Midbrain (tissue), 1 donor: ENCODE results near the gene GLCCI1.
"Not testable (repeated sequence)": the region's sequence is repeated elsewhere in the genome, so short reads cannot be mapped to it uniquely, and the experiment has no call there.

ENCODE experiments used
- DNase-seq: peaks from one replicate; lab custom pipeline; 2025; lab: John Stamatoyannopoulos, UW

GLCCI1 gene

GRCh38 chr7:7989616-7990440 is 21.2 kb downstream of the GLCCI1 start:
- DNase-seq = no peak

- DNase-seq = no peak
These were observed 21.8 kb downstream of the GLCCI1 start for GRCh38 chr7:7990441-7990761.

GRCh38 chr7:7992506-7992905 is 23.9 kb downstream of the GLCCI1 start:
- no peak for DNase-seq

GRCh38 chr7:7995348-7995747 is 26.8 kb downstream of the GLCCI1 start:
- DNase-seq = not testable (repeated sequence)

GRCh38 chr7:7996568-7996967 is 28.0 kb downstream of the GLCCI1 start:
- DNase-seq = no peak

GRCh38 chr7:8000315-8000941 is 31.8 kb downstream of the GLCCI1 start:
- no peak for DNase-seq

- no peak for DNase-seq
These were observed 34.5 kb downstream of the GLCCI1 start for GRCh38 chr7:8003077-8003476.

- no peak for DNase-seq
These were observed 36.7 kb downstream of the GLCCI1 start for GRCh38 chr7:8005279-8005678.

- no peak for DNase-seq
These were observed 45.8 kb downstream of the GLCCI1 start for GRCh38 chr7:8014399-8014798.

GRCh38 chr7:8015100-8015745 is 46.6 kb downstream of the GLCCI1 start:
- no peak for DNase-seq

GRCh38 chr7:8015746-8016120 is 47.1 kb downstream of the GLCCI1 start:
- no peak for DNase-seq

GRCh38 chr7:8017423-8017822 is 48.8 kb downstream of the GLCCI1 start:
- no peak for DNase-seq

- DNase-seq = no peak
These were observed 50.4 kb downstream of the GLCCI1 start for GRCh38 chr7:8018961-8019360.

GRCh38 chr7:8022628-8023027 is 54.0 kb downstream of the GLCCI1 start:
- DNase-seq = no peak

- no peak for DNase-seq
These were observed 66.6 kb downstream of the GLCCI1 start for GRCh38 chr7:8035192-8035591.

GRCh38 chr7:8035647-8036518 is 67.3 kb downstream of the GLCCI1 start:
- DNase-seq = no peak

GRCh38 chr7:8037151-8037550 is 68.6 kb downstream of the GLCCI1 start:
- DNase-seq = no peak

GRCh38 chr7:8040768-8041369 is 72.3 kb downstream of the GLCCI1 start:
- no peak for DNase-seq

- no peak for DNase-seq
These were observed 74.4 kb downstream of the GLCCI1 start for GRCh38 chr7:8042796-8043535.

- no peak for DNase-seq
These were observed 76.3 kb downstream of the GLCCI1 start for GRCh38 chr7:8044761-8045430.

- DNase-seq = not testable (repeated sequence)
These were observed 79.5 kb downstream of the GLCCI1 start for GRCh38 chr7:8048067-8048466.
